ENCODE data around the gene TBC1D3B.
"Not testable (repeated sequence)": the region's sequence is repeated elsewhere in the genome, so short reads cannot be mapped to it uniquely, and the experiment has no call there.

TBC1D3B gene
- total RNA-seq, result 0 to 0.08 (median 0) reads per million in 18 experiments

DNA sequence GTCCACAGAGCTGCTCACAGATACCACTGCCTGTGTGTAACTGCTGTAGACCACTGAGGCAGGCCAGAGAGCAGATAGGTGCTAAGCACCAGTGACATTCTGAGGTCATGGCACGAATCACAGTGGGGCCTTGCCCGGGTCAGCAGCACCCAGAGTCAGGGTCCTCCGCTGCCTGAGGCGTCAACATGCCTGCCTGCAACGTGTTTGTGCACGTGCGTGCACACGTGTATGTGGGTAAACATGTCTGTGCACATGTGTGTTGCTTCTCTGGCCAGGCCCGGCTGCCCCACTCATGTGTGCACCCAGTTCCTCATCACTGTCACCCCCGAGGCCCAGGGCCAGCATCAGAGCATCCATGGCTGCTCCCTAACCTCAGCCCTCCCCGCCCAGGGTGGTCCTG lies at the start of gene TBC1D3B:
Gene TBC1D3B, minus strand, starts transcription at position 101 of the 400 bp plus-strand sequence. CDS start 1,586 bp downstream, outside the sequence.
- not testable (repeated sequence) for DNase-seq

DNA sequence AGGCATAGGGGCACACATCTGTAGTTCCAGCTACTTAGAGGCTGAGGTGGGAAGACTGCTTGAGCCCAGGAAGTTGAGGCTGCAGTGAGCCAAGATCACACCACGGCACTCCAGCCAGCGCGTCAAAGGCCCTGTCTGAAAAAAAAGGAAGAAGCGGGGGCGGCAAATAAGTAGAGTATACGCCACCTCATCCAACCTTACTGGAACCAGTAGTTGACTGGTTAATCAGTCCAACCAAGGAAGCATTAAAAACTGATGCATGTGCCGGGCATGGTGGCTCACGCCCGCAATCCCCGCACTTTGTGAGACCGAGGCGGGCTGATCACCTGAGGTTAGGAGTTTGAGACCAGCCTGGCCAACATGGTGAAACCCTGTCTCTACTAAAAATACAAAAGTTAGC lies 46.5 kb upstream of the TBC1D3B start:
- peak; percentile 54 to 69 for DNase-seq

DNA sequence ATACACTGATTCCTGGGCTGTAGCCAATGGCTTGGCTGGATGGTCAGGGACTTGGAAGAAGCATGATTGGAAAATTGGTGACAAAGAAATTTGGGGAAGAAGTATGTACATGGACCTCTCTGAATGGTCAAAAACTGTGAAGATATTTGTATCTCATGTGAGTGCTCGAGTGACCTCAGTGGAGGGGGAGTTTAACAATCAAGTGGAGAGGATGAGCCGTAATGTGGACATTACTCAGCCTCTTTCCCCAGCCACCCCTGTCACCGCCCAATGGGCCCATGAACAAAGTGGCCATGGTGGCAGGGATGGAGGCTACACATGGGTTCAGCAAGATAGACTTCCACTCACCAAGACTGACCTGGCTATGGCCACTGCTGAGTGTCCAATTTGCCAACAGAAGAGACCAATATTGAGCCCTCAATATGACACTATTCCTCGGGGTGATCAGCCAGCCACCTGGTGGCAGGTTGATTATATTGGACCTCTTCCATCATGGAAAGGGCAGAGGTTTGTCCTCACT lies 45.2 kb upstream of the TBC1D3B start:
- peak in 1 of 2 donors; percentile 18 for DNase-seq

DNA sequence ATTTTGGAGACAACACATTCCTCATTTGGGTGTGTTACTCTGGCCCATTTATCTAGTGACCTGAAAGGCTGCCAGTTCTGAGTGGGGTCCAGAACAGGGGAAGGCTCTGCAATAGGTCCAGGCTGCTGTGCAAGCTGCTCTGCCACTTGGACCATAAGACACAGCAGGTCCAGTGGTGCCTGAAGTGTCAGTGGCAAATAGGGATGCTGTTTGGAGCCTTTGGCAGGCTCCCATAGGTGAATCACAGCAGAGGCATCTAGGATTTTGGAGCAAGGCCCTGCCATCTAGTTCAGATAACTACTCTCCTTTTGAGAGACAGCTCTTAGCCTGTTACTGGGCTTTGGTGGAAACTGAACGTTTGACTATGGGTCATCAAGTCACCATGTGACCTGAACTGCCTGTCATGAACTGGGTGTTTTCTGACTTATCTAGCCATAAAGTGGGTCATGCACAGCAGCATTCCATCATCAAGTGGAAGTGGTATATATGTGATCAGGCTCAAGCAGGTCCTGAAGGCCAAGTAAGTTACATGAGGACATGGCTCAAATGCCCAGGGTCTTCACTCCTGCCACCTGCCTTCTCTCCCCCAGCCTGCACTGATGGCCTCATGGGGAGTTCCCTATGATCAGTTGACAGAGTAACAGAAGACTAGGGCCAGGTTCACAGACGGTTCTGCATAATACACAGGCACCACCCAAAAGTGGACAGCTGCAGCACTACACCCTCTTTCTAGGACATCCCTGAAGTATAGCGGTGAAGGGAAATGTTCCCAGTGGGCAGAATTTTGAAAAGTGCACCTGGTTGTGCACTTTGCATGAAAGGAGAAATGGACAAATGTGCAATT lies 44.5 kb upstream of the TBC1D3B start:
- DNase-seq, result peak in 1 of 2 donors; percentile 10

DNA sequence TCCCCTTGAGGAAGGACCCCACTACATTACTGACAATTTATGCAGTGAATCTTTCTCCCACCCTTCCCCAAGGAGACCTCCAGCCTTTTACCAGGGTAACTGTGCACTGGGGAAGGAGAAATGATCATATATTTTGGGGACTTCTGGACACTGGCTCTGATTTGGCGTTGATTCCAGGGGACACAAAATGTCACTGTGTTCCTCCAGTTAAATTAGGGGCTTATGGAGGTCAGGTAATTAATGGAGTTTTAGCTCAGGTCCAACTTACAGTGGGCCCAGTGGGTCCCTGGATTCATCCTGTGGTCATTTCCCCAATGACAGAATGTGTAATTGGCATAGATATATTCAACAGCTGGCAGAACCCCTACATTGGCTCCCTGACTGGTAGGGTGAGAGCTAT lies 43.1 kb upstream of the TBC1D3B start:
- not testable (repeated sequence) for DNase-seq

DNA sequence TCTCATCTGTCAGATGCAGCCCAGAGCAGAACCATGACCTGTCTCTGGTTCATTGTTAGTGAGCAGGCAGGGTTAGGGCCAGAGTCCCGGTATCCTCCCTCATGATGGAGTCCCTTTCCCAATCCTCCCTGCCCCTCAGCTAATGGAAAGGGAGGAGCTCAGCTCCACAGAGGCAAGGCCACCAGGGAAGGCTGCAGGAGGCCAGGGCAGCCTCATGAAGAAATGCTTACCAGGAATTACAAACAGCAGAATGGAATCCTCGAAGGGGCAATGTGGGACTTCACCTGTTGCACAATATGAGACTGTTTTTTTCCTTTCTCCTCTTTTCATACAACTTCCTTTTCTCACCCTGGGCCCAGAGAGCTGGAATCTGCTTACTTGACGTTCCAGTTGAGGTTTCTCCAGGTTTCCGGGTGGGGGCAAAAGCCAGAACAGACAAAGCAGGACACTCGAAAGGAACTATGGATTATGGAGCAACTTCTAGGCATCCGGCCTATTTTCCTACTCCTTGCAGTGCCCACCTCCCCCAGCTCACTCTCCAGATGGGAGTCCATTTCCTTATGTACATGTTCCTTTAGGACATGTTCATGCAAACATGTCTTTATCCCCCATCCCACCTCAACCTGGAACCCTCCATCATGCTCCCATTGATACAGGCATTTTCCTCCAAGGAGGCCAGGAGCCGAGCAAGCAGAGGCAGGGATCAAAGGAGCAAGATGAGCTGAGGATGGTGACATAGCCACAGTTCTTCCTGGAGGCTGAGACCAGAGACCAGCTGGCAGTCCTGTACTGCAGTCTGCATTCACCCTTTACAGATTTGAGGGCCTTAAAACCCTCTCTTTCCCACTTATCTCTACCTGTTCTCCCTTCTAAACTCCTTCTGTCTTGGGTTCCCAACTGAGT lies 39.2 kb upstream of the TBC1D3B start:
- DNase-seq, result peak in 1 of 2 donors; percentile 62

DNA sequence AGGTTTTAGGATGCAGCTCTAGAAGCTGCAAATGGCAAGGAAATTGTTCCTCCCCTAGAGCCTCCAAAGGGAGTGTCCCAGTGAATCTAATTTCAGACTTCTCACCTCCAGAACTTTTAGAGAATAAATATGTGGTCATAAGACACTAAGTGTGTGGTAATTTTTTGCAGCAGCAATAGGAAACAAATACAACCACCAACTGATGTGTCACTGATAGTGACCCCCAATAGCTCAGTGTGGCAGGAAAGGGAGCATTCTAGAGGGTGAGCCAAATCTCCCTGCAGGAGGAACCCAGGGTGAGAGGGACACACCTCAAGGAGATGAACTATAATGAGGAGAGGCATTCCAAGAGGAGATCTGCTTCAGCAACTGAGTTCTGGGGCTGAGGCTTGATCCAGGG lies 38.5 kb upstream of the TBC1D3B start:
- DNase-seq, result peak in 1 of 2 donors; percentile 57

DNA sequence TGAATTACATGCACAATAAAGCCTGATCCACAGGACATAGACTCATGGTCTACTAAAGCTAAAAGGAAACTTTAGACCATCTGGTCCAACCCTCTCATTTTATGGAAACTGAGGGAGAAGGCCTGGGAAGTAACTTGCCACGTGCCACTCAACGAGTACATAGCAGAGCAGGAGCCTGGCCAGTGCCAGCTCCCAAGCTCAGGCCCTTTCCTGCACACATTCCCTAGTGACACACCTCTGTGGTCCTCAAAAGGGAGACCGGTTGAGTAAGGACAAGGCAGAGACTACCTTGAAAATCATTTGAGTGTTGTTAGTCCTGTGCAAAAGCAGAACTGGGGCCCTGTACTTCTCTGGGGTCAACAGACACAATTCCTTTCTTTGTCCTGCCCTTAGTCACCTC lies 37.3 kb upstream of the TBC1D3B start:
- DNase-seq, result no peak

DNA sequence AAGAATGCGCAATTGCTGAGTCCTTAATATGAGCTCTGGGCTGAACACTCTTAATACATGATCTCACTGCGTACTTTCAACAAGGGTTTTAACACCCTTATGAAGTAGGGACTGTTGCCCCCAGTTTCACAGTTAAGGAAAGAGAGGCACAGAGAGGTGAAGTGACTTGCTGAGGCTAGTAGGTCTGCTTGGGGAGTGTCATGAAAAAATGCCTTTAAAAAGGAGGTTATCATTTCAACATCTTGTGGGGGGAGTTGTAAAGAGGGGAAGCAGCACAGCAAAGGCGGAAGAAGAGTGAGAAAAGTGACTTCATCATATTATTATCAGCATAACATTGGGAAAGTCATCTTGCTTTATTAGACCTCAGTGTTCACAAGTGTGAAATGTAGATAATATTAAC lies 36.5 kb upstream of the TBC1D3B start:
- DNase-seq, result peak; percentile 42 to 93

DNA sequence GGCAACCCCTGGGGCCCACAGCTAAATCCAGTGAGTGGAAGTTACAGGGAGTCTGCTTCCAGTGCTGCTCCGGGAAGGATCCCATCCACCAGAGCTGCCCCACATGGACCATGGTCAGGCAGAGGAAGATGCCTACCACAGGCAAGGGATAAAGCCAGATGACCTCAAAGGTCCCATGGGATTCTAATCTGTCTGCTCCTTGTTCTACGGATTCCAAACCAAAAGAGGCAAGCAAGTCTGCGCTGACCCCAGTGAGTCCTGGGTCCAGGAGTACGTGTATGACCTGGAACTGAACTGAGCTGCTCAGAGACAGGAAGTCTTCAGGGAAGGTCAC lies 35.8 kb upstream of the TBC1D3B start:
- DNase-seq, result no peak

DNA sequence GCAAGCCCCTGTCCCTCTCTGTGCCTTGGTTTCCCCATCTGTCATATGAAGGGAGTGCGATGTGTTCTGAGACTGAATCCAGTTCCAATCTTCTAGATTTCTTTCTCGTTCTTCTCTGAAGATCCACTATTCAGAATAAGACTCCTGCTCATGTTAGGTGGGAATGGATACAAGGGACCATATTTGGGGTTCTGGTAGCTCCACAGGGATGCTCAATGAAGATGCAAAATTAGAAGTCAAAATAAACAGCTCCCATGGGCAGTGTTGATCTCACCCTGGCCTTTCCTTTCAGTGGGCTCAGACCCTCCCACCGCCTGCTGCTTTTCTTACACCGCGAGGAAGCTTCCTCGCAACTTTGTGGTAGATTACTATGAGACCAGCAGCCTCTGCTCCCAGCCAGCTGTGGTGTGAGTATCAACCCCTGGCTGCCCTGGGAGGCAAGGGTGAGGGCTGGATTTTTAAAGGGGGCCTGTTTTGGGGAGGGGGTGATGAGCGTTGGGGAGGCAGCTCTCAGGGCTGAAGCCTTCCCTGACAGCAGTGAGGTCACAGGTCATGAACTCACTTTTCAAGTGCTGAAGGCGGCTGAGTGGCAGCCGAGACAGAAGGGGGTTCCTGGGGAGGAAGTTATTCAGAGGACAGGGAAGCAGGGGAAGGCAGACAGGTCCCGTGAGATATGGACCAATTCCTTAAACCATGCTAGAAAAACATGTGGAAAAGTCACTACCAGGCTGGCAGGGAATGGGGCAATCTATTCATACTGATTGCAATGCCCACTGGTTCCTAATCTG lies 35.2 kb upstream of the TBC1D3B start:
- peak; percentile 90 to 93 for DNase-seq

DNA sequence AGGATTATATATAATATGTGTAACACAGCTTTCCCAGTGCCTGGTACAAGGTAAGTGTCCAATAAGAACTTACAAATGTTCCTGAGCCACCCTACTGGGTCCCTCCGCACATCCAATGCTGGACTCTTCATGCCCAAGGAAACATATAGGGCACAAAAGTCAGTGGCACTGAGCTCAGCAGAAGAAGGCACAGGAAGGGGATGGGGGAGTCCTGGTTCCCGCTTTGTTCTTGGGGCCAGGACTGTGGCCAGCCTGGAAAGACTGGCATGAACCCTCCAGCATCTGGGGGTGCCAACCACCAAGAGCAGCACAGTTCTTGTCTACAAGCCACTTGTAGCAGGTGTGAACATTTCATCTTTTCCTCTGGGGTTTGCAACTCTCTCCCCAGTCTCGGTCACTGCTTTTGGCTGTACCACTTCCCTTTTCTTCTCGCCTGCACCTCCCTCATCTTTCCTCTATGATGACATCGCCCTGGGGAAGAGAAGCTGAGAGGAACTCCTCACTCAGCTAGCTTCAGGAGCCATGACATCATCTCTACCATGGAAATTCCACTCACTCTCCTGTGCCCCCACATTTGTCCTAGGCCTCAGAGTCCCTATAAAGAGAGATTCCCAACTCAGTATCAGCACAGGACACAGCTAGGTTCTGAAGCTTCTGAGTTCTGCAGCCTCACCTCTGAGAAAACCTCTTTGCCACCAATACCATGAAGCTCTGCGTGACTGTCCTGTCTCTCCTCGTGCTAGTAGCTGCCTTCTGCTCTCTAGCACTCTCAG lies 34.2 kb upstream of the TBC1D3B start, which contains the start of gene CCL4L2:
Gene CCL4L2, plus strand, starts transcription at position 625 of the 773 bp plus-strand sequence.
- peak; percentile 58 to 84 for DNase-seq

DNA sequence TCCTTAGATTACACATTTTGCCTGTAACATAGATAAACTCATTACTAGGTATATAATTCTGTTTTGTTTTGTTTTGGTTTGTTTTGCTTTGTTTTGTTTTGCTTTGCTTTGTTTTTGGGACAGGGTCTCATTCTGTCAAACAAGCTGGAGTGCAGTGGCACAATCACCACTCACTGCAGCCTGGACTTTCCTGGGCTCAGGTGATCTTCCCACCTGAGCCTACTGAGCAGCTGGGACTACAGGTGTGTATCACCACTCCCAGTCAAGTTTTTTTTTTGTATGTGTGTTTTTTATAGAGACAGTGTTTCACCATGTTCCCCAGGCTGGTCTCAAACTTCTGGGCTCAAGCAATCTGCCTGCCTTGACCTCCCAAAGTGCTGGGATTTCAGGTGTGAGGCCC lies 33.1 kb upstream of the TBC1D3B start:
- DNase-seq, result no peak

DNA sequence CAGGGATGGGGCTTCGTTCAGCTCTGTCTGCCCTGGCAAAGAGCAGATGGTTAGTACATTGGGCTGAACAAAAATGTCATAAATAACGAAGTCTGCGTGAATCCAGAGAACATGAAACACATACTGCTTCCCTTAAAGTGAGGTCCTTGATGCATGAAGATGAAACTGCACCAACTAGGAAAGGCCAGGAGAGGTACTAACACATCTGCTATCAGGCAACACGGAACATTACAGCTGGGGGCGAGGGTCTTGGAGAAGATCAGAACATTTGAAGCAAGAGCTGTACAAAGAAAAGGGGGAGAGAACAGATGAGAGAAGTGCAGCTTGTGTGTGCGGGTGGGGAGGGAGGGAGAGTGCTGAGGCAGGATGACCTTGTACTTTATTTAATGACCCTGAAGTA lies 30.9 kb upstream of the TBC1D3B start:
- not testable (repeated sequence) for DNase-seq

DNA sequence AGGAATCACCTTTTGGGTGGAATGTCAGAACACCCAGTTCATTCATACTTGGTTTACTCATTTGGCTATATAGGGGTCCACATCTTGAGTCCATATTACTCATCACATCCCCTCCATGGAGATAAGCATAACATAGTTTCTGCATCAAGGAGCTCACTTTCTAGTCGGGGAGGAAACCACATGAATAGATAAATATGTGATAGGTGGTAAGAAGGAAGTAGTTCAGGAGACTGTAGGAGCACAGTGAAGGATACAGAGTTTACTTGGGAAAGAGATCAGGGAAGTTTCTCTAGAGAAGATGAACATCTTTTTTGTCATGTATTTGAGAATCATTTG lies 30.0 kb upstream of the TBC1D3B start:
- DNase-seq, result peak in 1 of 2 donors; percentile 6

DNA sequence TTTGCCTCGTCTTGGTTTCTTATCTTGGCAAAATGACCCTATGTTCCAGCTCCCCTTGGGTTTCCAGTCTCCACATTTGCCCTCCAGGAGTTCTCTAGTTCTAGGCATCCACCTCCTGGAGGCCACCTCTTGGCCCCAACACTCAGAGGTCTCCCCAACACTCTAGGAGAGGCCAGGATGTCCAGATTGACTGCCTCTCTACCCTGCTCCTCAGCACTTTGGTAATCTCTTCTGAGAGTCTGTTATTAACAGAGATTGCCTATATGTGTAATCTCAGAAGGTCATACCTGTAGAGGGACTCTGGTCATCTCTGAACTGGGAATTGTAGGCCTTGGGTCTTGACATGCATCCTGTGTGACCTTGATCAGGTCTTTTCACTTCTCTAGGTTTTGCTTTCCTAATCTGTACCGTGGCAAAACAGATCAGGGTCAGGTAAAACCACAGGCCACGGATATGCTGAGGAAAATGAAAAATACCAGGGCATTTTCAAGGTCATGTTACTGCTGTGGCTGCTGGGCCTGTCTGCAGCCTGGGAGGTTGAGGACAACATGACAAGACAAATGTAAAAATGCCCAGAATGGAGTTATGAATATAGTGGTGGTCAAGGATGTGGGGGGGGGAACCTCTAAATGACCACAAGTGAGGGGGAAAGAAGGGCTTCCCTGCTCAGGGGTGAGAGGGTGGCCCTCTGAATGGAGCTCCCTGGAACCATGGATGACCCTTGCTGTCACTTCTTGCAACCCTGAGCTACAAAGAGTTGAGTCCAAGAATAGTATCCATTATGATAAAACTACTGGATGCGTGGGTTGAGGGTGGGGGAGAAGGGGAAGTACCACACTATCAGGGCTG lies 29.4 kb upstream of the TBC1D3B start:
- DNase-seq, result peak; percentile 32 to 52

DNA sequence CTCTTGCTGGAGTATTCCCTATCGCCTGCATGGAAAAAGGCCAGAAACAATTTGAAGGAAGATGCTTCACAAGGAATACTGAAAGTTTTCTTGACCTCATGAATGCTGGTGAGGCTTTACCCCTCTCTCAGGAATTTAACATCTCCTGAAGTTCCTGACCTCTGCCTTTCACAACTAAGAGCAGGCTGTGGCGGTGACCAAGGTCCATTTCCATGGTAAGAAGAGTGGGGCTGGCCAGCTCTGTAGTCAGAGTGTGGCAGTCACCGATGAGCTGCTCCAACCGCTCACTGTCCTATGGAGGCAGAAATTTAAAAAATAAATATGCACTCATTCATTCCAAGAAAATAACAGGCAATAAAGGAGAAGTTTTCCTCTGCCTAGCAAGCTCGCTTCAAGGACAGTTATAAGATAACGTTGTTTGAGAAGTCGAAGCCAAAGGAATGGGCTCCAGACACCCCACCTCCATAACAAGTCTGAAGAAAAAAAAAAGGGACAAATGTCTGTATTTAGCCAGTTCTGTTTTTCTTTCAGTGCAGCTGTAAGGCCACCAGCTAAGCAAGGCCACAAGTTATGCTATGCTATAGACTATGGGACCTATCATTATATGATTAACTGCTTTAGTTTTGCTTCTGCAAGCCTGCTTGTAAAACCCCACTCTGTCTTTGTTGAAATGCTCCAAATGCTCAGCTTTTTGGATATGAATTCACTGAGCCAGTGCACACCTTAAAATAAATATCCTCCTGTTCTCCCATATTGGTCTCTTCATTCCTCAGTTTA lies 28.5 kb upstream of the TBC1D3B start:
- DNase-seq, result no peak

DNA sequence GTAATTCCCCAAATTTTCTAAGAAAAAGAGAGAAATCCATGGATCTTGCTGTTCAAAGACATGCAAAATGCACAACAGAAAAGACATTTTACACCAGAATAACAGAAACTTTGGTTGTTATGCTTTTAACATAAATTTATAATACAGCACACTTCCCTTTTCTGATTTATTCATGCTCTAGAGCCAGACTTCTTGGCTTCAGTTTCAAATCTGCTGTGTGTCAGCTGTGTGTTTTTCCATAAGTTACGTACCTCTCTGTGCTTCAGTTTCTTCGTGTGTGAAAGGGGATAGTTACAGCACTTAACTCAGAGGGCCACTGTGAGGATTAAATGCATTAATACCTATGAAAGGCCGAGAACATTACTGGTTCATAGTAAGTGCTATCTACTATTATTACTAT lies 26.9 kb upstream of the TBC1D3B start:
- peak in 1 of 2 donors; percentile 30 for DNase-seq

DNA sequence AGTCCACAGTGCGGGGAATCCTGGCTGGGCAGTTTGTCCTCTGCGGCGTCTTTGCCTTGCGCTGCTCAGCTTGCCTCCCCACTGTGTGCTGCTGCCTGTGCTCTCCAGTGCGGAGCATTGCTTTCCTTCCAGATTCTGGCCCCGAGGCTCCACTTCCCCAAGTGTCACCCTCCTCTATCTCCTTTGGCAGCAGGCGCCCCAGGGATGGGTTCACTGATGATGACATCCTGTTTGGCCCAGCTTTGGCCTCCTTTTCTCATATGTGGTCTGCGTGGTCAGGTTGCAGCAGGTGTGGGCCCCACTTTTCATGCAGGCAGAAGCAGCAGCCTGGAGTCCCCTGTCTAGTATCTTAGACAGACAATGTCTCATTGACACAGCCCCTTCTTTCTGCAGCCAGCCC lies 25.1 kb upstream of the TBC1D3B start:
- peak in 1 of 2 donors; percentile 56 for DNase-seq

DNA sequence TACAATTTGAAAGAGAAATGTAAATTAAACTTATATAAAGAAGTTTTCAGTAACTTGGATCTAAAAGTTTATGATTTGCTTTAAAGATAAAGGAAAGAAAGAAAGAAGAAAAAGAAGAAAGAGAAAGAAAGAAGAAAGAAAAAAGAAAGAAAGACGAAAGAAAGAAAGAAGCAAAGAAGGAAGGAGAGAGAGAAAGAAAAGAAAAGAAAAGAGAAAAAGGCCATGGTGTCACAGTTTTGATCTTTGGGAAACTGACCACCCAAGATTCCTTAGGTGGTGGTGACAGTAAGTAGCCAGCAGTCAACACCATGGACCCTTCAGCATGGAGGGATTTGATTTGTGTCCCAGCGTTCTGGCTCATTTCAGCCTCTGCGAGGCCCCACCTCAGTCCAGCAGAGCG lies 24.7 kb upstream of the TBC1D3B start:
- DNase-seq, result not testable (repeated sequence)
